NCI-H82 treated with DMSO at 0.1 percent for 48 hours (cell line): ENCODE data around the gene HYAL1.

ENCODE experiments used
- DNase-seq: peaks from one replicate; lab custom pipeline; 2025; ENCODE audit not compliant: unreplicated experiment; lab: John Stamatoyannopoulos, UW

Gene HYAL1, protein sequence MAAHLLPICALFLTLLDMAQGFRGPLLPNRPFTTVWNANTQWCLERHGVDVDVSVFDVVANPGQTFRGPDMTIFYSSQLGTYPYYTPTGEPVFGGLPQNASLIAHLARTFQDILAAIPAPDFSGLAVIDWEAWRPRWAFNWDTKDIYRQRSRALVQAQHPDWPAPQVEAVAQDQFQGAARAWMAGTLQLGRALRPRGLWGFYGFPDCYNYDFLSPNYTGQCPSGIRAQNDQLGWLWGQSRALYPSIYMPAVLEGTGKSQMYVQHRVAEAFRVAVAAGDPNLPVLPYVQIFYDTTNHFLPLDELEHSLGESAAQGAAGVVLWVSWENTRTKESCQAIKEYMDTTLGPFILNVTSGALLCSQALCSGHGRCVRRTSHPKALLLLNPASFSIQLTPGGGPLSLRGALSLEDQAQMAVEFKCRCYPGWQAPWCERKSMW

DNA sequence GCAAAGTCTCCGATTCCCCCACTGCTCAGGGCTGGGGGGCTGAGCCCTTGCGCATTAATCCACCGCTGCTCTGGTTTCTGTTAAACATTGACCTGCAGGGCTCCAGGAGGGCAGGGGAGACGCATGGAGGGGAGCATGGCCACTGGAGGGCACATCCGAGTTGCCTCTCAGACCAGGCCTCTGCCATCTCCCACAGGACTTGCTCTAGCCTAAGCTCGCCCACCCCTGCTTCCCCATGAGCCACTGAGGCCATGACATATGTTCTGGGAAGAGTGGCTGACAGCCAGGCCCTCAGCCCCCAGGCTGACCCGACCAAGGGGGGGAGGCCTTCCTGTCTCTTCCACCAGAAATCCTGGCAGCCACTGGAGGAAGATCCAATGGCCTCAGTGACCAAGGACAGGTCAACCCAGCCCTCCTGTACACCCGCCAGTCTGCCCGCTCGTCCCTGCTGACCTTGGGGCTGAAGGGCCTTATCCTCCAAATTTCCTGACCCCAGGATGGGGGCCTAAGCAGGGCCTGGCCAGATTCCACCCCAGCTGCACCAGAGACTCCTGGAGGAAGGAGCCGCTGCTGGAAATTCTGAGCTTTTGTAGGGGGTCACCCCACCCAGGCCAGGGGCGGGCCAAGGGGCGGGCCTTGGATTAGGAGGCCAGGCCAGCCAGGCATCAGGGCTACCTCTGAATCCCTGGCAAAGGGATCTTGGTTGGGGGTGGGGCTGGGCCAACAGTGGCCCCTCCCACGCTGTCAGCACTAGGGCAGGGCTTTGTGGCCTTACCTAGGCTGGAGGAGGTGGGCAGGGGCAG lies at the start of gene HYAL1:
Gene HYAL1 (minus strand): TSS at position 562 of the 803 bp plus-strand sequence. CDS start 618 bp downstream, outside the sequence.
- peak; percentile 60 for DNase-seq

DNA sequence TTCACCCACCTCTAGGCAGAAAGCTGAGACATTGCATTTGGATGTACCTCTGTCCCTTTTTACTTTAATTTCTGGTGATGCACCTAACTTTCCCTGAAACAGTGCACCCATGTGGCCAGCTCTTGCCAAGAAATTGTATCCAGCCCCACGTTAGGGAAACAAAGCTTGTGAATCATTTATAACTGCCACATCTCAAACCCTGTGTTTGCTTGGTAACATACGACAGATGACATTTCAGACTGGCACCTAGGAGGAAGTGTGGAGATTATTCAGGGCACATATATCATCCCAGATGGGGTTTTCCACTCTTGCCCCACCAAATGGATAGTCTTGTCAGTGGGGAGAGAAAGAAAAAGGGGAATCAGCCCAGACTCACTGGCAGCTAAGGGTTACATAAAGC lies 49.4 kb upstream of the HYAL1 start:
- no peak for DNase-seq

DNA sequence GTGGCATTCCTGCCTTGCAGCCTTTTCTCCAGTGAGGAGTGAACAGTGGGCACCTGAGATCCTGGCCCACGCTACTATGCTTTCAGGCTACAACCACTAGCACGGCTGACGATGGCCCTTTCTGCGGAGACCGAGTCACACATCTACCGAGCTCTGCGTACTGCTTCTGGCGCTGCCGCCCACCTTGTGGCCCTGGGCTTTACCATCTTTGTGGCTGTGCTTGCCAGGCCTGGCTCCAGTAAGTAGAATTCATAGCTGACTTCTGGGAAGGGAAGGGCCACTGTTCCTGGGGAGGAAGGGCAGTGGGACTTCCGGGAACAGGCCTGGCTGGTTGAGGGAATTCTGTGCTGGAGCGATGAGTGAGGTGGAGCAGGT lies 47.9 kb upstream of the HYAL1 start:
- DNase-seq = no peak

DNA sequence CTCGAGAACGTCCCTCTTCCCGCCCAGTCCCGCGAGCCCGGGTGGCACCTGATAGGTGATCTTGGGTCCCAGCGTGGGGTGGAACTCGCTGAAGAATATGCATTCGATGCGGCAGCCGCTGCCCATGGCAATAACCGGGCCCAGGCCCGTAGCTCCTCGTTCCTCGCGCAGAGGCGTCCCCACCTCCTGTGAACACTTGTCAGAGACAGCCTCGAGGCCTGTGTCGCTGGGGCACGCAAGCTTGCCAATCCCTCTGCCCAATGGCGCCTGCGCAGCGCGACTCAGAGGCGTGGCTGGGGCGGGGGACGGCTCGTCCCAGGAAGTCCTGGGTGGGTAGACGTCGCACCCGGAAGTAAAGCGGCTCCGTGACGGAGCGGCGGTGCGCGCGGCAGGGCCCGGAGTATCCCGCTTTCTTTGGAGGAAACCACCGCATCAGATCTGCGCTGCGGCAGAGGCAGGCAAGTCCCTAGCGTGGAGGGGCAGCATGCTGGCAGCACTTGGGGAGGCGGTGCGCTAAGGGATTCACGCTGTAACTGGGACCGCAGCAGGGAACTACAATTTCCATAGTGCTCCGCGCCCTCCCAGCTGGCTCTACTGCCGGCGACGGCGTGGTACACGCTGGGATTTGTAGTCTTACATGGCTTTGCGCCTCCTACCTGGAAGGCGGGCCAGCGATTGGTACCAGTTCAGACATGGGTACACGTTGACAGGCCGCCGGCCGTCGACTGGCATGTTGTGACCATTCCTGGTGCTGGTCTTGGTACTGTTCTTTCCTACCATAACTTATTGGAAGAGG lies 47.4 kb upstream of the HYAL1 start, which contains the start of the genes CYB561D2 and NPRL2:
Gene CYB561D2 (plus strand): TSS at position 336 of the 796 bp plus-strand sequence. CDS start 572 bp downstream, outside the sequence.
Gene NPRL2 (minus strand): TSS at position 249 of the 796 bp plus-strand sequence. CDS start 123 bp downstream, at position 126.
- peak; percentile 62 for DNase-seq

DNA sequence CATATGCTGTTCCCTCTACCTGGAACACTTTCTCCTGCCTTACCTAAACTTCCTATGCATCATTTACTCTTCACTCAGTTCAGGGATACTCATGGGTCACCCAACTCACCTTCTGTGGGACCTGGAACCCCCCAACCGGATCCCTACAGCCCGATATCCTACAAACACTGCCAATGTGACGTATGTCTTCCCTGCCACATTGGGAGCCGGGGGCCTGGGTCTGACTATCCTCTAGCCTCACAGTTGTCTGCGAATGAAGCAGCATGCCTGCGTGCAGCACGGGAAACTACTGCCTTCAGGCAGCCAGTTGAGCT lies 46.8 kb upstream of the HYAL1 start:
- no peak for DNase-seq

DNA sequence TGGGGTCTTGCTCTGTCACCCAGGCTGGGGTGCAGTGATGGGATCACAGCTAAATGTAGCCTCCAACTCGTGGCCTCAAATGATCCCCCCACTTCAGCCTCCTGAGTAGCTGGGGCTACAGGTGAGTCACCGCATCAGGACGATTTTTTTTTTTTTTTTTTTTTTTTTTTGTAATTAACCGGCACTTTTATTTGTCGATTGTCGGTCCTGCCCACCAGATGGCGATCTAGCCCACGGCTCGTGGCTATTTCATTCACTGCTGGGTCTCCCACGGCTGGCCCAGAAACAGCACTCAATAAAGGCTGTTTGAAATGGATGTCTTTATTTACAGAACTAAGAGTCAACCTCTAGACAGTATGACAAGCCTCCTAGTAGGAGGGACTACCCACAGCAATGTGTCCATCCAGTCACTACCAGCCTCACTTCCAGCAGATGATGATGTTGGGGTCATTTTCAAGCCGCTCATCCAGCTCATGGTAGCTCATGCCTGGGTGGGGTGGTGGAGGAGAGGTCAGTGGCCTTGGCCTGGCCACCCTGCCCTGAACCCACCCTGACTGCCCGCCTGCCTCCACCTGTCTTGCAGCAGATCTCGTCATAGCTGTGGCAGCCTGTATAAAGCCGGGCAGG lies 43.9 kb upstream of the HYAL1 start:
- no peak for DNase-seq

DNA sequence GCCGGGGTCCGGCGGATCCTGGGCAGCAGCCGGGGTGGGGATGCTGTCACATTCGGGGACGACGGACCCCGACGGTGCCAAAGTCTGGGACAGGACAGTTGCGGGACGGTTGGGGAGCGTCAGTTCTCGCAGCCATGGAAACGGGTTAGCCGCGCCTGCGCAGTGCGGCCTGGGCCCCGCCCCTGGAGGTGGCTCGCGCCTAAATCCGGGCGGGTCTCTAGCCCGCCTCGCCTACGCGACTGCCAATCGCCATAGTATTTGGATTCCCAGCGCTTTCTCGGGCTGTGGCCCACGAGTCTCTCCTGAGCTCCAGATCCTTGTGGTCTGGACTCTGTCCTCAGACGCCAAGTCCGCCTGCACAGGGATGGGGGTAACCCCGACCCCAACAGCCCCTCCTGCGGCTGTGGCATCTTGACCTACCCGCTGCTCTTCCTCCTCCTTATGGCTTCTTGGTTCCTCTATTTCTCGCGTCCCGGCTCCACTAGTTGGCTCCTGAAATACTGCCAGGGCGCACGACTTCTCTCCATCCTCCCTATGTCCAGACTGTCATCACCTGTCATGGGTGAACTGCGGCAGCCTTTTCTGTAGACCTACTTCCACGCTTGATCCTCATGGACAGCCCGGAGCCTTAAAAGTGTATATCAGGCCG lies 42.3 kb upstream of the HYAL1 start, which contains the start of gene ZMYND10:
Gene ZMYND10 (minus strand): TSS at position 147 of the 649 bp plus-strand sequence. CDS start 153 bp downstream, outside the sequence.
- DNase-seq = peak; percentile 11

DNA sequence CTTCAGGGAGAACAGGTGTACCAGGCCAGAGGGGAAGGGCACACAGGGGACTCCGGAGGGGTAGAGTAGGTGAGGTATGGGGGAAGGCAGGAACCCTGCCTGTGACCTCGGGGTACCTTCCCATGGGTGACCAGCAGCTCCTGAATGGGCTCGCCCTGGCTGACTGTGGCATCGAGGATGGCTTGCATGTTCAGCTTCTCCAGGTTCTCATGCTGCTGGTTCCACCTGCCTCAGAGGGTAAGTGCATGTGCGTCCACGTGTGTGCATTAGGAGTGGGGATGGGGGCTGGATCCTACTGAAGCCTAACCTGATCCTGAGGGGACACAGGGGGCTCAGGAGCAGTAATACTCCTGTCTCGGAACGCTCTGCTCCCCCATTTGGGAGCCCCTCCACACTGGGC lies 41.6 kb upstream of the HYAL1 start:
- DNase-seq = no peak

DNA sequence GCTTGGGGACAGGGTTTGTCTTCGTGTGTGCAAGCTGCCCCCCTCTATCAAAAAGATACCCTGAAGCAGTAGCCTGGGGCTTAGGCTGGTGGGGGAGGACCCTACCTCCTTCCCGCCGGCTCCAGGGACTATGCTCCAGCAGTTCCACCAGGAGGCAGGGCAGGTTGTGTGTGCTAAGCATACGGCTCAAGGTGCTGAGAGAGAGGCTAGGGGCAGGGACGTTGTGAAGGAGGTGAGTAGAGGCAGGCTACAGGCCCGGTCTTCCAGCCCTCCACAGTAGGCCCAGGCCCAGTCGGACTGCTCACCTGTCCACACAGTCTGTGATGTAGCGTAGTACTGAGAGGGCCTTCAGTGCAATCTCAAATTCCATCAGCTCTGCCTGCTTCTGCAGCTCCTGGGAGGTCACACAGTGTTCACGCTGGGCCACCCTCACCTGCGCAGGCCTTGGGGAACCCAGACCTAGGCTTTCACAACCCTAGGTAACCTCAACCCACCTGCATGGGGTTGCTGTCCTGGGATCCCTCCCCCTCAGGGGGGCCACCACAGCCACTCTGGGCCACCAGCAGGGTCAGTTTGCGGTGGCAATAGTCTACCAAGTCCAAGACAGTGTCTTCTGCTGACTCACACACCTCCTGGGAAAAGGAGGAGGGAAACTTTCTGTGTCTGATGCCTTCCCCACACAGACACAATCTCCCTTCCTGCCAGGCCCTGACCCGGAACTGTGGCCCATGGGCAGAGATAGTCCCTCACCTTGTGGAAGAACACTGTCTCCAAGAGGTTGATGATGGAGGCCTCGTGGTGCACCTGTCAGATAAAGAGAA lies 39.6 kb upstream of the HYAL1 start:
- no peak for DNase-seq

DNA sequence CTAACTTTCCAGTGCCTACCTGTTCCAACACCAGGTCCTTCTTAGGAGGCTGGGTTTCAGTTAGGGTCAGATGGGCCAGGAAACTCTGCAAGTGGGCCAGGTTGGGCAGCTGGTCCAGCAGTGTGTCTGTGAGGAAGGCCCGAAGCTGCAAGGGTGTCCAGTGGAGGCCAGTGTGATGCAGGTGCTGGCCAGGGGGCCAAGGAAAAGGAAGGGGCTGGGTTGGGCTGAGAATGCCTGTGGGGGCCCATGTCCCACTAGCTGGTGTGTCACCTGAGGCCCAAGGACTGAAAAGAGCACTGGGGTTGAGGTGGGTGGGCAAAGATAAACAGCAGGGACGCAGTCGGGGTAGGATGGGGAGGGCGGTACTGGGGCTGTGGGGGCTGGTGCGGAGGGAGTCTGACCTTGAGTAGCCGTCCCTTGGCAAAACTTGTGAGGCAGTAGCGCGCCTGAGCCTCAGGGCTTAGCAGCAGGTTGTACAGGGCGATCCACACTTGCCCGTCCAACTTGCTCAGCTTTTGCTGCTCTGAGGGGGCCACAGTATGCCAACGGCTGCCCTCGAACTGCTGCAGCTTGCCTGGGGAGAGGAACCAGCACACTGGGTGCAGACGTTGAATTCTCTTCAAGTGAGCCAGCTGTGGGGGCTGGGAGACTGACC lies 38.7 kb upstream of the HYAL1 start:
- DNase-seq = no peak

DNA sequence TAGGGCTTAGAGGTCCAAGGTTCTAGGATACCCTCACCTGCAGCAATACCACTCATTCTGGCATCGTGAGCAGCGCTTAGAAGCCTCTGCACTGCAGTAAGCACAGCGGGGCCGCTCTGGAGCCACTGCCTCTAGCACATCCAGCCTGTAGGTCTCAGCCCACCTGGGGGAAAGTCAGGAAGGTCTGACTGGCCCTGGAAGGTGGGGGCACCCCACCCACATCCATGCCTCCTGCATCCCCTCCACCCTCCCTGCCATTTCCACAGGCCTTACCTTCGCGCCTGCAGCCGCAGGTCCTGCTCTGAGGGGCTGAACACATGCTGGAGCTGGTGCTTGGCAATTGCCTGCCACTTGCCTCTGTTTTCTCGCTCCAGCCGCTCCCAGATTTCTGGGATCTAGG lies 38.2 kb upstream of the HYAL1 start:
- DNase-seq = no peak

DNA sequence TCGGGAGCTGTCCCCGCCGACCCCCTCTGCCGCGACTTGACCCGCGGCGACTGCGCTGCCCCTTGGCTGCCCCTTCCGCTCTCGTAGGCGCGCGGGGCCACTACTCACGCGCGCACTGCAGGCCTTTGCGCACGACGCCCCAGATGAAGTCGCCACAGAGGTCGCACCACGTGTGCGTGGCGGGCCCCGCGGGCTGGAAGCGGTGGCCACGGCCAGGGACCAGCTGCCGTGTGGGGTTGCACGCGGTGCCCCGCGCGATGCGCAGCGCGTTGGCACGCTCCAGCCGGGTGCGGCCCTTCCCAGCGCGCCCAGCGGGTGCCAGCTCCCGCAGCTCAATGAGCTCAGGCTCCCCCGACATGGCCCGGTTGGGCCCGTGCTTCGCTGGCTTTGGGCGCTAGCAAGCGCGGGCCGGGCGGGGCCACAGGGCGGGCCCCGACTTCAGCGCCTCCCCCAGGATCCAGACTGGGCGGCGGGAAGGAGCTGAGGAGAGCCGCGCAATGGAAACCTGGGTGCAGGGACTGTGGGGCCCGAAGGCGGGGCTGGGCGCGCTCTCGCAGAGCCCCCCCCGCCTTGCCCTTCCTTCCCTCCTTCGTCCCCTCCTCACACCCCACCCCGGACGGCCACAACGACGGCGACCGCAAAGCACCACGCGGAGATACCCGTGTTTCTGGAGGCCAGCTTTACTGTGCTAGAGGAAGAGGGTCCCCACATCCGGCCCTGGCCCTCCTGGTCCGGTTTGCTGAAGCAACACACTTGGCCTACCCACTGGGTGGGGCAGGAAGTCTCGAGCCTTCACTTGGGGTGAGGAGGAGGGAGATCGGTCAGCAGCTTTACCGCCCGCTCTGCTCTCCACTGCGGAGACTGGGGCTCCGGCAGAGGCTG lies 37.3 kb upstream of the HYAL1 start, which contains the start of gene RASSF1:
Gene RASSF1 (minus strand): TSS at position 389 of the 882 bp plus-strand sequence. CDS start 31 bp downstream, at position 358.
- no peak for DNase-seq

DNA sequence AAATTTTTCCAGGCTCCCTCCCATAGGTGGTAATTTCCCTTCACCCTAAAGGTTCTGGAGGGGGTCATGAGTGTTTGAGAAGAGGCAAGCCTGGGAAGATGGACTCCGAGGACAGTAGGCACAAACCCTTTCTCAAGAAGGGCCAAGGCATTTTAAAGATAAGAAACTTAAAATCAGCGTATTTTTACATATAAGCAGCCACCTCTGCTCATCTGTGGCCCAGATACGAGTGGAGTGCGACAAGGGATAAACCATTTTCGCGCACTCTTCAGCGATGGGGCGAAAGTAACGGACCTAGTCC lies 36.7 kb upstream of the HYAL1 start:
- no peak for DNase-seq

DNA sequence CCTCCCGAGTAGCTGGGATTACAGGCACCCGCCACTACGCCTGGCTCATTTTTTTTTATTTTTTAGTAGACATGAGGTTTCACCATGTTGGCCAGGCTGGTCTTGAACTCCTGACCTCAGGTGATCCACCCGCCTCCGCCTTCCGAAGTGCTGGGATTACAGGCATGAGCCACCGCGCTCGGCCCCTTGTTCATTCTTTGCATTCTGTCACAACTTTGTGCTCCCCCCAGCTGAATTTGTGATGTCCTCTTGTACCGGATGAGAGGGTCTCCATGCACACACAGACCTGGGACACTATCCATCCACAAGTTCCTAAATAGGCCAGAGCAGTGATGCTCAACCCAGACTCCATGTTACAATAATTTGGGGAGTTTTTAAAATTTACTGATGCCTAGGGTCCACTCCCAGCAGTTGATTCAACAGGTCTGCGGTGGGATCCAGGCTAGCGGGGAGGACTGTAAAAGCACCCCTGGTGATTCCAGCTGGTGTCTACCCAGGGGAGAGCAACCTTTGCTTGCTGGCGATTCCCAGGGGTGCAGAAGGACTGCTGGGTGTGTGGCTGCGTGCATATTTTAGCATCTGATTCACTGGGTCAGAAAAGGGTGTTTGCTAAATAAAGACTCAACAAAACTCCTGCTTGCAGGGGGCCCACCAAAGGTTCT lies 36.2 kb upstream of the HYAL1 start:
- no peak for DNase-seq

DNA sequence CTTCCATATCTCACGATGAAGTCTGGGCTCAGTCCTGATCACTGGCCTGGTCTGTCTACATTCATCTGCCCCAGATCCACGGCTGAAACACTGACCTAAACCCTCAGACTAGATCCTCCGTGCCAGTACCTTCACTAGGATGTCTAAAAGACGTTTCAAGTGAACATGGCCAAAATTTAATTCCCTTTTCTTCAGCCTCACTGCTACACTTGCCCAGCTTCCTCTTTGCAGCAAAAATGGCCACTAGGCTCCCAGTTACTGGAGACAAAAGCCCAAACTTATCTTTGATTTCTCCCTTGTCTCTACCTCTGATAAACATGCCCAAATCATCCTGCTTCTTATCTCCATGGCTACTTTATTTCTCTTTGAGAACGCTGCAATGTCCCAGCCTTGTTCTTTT lies 35.6 kb upstream of the HYAL1 start:
- DNase-seq = no peak

DNA sequence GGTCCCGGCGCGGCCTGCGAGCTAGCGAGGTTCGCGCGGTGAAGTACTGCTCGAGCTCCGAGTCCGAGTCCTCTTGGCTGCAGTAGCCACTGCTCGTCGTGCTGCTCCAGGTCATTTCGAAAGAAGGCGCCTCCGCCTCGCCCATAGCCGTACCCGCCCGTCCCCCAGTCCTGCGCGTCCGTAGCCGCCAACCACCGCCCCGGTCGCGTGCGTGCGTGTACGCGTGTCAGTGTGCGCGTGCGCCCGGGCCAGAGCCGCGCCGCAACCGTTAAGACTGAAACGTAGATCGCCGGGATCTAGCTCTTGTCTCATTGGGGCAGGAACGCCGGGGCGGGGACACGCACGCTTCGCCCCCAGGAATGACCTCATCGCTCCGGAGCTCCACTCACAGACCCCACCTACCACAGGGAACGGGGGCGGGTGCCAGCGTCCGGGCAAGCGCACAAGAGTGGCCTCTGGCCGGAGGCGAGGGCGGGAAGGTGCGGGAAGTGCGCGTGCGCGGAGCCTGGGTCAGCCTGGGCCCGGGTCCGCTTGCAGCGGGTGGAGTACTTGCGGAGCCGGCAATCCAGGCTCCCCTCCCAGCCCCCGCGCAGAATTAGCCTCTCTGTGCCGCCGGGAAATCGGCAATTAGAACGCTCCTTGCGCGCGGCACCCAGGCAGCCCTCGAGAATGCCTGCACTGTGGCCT lies 33.9 kb upstream of the HYAL1 start:
- DNase-seq = peak; percentile 93
